Measurements from ENCODE around the gene TBRG1. TPM values are rescaled to one million over a fixed set of nuclear protein-coding genes. Genes with fewer than 3 reads are reported as not detected.
A peak's percentile ranks its signal among the peaks of the same experiment; 100 is the strongest.

The TBRG1 gene
- total RNA-seq, 3 donors from 2014 or later, result 34.7 to 49.0 (median 34.9) TPM

GRCh38 chr11:124663861-124664260 lies 41.2 kb downstream of the TBRG1 start:
- no peaks in the 10 kb centered on the region for H3K4me1 ChIP-seq
- no peak overlapping the region for H3K4me3 ChIP-seq
- H3K36me3 ChIP-seq, result no peaks in the 10 kb centered on the region
- DNase-seq (ENCODE audit: low spot score in 2 of 2), result no peak
- intact Hi-C loops (cut with DNase I; ENCODE audit: low total_unique reads), result no loop called here
- H3K27ac ChIP-seq, result no peak overlapping the region
- TF ChIP-seq, protein P1, sequence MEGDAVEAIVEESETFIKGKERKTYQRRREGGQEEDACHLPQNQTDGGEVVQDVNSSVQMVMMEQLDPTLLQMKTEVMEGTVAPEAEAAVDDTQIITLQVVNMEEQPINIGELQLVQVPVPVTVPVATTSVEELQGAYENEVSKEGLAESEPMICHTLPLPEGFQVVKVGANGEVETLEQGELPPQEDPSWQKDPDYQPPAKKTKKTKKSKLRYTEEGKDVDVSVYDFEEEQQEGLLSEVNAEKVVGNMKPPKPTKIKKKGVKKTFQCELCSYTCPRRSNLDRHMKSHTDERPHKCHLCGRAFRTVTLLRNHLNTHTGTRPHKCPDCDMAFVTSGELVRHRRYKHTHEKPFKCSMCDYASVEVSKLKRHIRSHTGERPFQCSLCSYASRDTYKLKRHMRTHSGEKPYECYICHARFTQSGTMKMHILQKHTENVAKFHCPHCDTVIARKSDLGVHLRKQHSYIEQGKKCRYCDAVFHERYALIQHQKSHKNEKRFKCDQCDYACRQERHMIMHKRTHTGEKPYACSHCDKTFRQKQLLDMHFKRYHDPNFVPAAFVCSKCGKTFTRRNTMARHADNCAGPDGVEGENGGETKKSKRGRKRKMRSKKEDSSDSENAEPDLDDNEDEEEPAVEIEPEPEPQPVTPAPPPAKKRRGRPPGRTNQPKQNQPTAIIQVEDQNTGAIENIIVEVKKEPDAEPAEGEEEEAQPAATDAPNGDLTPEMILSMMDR (IDR thresholded peaks at IDR 0.05), result no peak
- TF ChIP-seq POLR2AphosphoS5 (IDR thresholded peaks at IDR 0.05), result no peak
- TF ChIP-seq POLR2A (IDR thresholded peaks at IDR 0.05), result no peak
- H3K9me3 ChIP-seq, result no peaks in the 10 kb centered on the region
- no peaks in the 10 kb centered on the region for H3K27me3 ChIP-seq

GRCh38 chr11:124667601-124668000 lies 44.9 kb downstream of the TBRG1 start:
- TF ChIP-seq POLR2AphosphoS5 (IDR thresholded peaks at IDR 0.05), result no peak
- TF ChIP-seq, protein P1 (IDR thresholded peaks at IDR 0.05), result no peak
- TF ChIP-seq POLR2A (IDR thresholded peaks at IDR 0.05), result no peak
- H3K4me1 ChIP-seq, result no peaks in the 10 kb centered on the region
- no peak for DNase-seq (ENCODE audit: low spot score in 2 of 2)
- intact Hi-C loops (cut with DNase I; ENCODE audit: low total_unique reads), result no loop called here
- H3K4me3 ChIP-seq, result no peak overlapping the region
- H3K9me3 ChIP-seq, result no peaks in the 10 kb centered on the region
- no peak overlapping the region for H3K27ac ChIP-seq
- no peaks in the 10 kb centered on the region for H3K27me3 ChIP-seq
- no peaks in the 10 kb centered on the region for H3K36me3 ChIP-seq

DNA sequence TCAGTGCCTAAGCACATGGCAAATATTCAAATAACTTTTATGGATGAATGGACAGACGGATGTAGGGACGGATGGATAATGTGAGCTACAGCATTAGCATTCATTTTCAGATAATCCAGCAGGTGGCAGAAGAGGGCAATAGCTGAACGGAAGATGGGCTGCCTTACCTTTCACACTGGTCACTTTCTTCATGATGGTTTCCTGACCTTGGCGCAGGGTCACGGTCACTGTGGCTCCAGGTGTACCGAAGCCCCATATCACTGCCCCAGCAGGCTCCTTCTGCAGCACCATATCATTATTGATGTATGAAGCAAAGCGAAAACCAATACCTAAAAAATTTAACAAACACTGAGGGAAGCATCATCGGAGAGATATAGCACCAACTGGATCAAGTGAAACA lies 46.5 kb downstream of the TBRG1 start:
- Histone ChIP-seq H3K27ac (no peak overlapping the region), H3K27me3 (no peaks in the 10 kb centered on the region), H3K36me3 (no peaks in the 10 kb centered on the region), H3K4me1 (no peaks in the 10 kb centered on the region), H3K4me3 (no peak overlapping the region), H3K9me3 (no peaks in the 10 kb centered on the region)
- intact Hi-C loops (cut with DNase I; ENCODE audit: low total_unique reads), result no loop called here
- TF ChIP-seq POLR2A (IDR thresholded peaks at IDR 0.05) (no peak), POLR2AphosphoS5 (IDR thresholded peaks at IDR 0.05) (no peak)
- TF ChIP-seq, protein P1 (IDR thresholded peaks at IDR 0.05), result peak; percentile 66 to 80 (median 72)
- no peak for DNase-seq (ENCODE audit: low spot score in 2 of 2)

- TF ChIP-seq, protein P1 (IDR thresholded peaks at IDR 0.05), result no peak
- TF ChIP-seq POLR2AphosphoS5 (IDR thresholded peaks at IDR 0.05), result no peak
- no peak for TF ChIP-seq POLR2A (IDR thresholded peaks at IDR 0.05)
- intact Hi-C loops (cut with DNase I; ENCODE audit: low total_unique reads), result loop anchor here (10.0 kb wide), 2 partner anchors 94 to 164 kb away; partner anchors contain the start of gene ESAM
These were observed 48.1 kb downstream of the TBRG1 start for GRCh38 chr11:124670732-124671131.

GRCh38 chr11:124672536-124673215 lies 50.0 kb downstream of the TBRG1 start:
- no peak for DNase-seq (ENCODE audit: low spot score in 2 of 2)
- TF ChIP-seq, protein P1 (IDR thresholded peaks at IDR 0.05), result no peak
- TF ChIP-seq POLR2AphosphoS5 (IDR thresholded peaks at IDR 0.05) (no peak), POLR2A (IDR thresholded peaks at IDR 0.05) (no peak)
- Histone ChIP-seq H3K27me3 (no peaks in the 10 kb centered on the region), H3K4me3 (peak overlapping the region; percentile 70 to 77 (median 74)), H3K9me3 (no peaks in the 10 kb centered on the region), H3K27ac (peak overlapping the region; percentile 85 to 92), H3K36me3 (no peaks in the 10 kb centered on the region), H3K4me1 (no peaks in the 10 kb centered on the region)
- intact Hi-C loops (cut with DNase I; ENCODE audit: low total_unique reads), result loop anchor here (10.0 kb wide), 2 partner anchors 92 to 162 kb away; partner anchors contain the start of gene ESAM

More at GRCh38 chr11:124670732-124671131, 48.1 kb downstream of the TBRG1 start:
- no peaks in the 10 kb centered on the region for H3K9me3 ChIP-seq
- H3K4me3 ChIP-seq, result no peak overlapping the region
- no peaks in the 10 kb centered on the region for H3K36me3 ChIP-seq
- H3K27ac ChIP-seq, result no peak overlapping the region
- no peaks in the 10 kb centered on the region for H3K4me1 ChIP-seq
- no peaks in the 10 kb centered on the region for H3K27me3 ChIP-seq
- no peak for DNase-seq (ENCODE audit: low spot score in 2 of 2)

Measured in breast epithelium (tissue), 4 donors.